ENCODE results near the gene SMIM33. TPM values are rescaled to one million over a fixed set of nuclear protein-coding genes. Genes with fewer than 3 reads are reported as not detected.
"Not testable (repeated sequence)": the region's sequence is repeated elsewhere in the genome, so short reads cannot be mapped to it uniquely, and the experiment has no call there.

Gene SMIM33
- total and polyA plus RNA-seq, 9 donors: 0.05 to 0.16 TPM; not detected in 7

DNA sequence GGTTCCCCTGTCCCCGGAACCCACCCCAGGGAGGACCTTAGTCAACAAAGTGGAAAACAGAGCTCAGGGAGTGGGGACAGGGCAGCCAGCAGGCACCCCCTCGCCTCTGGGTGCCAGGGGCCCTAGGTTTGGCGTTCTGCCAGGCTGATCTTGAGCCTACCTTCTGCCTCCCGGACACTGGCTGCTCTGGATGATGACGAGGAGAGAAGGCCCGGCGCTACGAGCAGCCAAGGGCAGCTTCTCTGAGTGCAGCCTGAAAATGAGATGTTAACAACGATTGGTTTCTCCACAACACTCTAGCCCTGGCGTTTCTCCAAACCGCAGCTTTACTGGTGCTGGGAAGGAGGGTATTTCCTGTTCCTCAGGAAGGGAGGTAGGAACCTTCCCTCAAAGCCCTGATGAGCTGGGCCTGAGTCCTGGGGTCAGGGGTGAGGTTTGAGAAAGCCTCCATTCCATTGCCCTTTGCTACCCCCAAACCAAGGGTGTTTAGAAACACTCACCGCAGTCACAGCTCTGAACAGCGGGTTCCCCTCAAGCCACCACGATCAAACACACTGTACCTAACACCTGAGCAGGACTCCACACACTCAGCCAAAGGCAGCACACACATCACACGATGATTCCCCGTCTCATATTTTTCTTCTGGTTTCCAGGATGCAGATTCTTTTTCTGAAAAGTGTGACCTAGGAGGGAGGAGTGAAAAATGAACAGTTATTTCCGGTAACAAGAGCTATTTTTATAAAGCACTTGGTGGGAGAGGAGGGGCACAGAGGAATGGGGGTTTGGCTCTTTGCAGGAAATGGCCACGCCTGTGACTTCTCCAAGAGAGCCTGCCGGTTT, 11.5 kb downstream of the SMIM33 start, which contains the start of gene STING1:
STING1 (minus strand) TSS at position 709 of the 840 bp plus-strand sequence. CDS start 1,054 bp downstream, outside the sequence.
- Histone ChIP-seq H3K27ac (ENCODE audit: low read length) (peak within 1 kb of the TSS; percentile 98), H3K4me1 (ENCODE audit: control insufficient read depth, insufficient read depth, low read length) (peaks cover 37% of the 10 kb centered on the region), H3K36me3 (ENCODE audit: control insufficient read depth, insufficient read depth, low read length) (peaks cover 30% of the 10 kb centered on the region), H3K4me3 (ENCODE audit: low read length) (peak within 1 kb of the TSS; percentile 59), H3K27me3 (ENCODE audit: control insufficient read depth, insufficient read depth, low read length) (no peaks in the 10 kb centered on the region), H3K9me3 (replicated peaks; ENCODE audit: control insufficient read depth, low read depth, low read length) (no peaks in the 10 kb centered on the region)
- DNase-seq: peak; percentile 94
- 11% methylated on average over 9 of the region's 19 CpGs for WGBS (ENCODE audit: insufficient coverage)

- H3K27me3 ChIP-seq (ENCODE audit: control insufficient read depth, insufficient read depth, low read length); DNase-seq; H3K9me3 ChIP-seq (replicated peaks; ENCODE audit: control insufficient read depth, low read depth, low read length): not testable (repeated sequence)
- H3K36me3 ChIP-seq (ENCODE audit: control insufficient read depth, insufficient read depth, low read length): peaks cover 24% of the 10 kb centered on the region
- peaks cover 37% of the 10 kb centered on the region for H3K4me1 ChIP-seq (ENCODE audit: control insufficient read depth, insufficient read depth, low read length)
- 92% methylated on average over 2 of the region's 6 CpGs for WGBS (ENCODE audit: insufficient coverage)
- H3K4me3 ChIP-seq (ENCODE audit: low read length): peak overlapping the region; percentile 59
- peak overlapping the region; percentile 98 for H3K27ac ChIP-seq (ENCODE audit: low read length)
Observed at GRCh38 chr5:139482890-139483208, 12.0 kb downstream of the SMIM33 start.

DNA sequence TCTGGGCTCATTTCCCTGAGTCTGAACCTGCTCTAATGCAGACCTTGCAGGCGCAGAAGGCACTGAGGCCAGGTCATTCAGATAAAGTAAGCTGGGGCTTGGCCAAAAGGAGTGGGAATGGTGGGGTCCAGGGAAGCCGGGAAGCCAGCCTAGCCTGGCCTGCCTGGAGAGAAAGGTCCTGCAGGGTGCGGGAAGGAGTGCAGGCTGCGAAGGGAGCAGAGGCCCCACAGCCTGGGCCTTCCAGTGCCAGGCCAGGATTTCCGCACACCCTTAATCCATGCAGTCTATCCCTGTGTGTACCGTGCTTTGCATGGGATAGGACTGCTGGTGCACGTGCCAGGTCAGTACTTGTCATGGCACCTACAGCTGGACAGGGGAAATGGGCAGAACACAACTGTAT, 15.4 kb downstream of the SMIM33 start:
- H3K27ac ChIP-seq (ENCODE audit: low read length): no peak overlapping the region
- no peak overlapping the region for H3K4me3 ChIP-seq (ENCODE audit: low read length)
- no peaks in the 10 kb centered on the region for H3K9me3 ChIP-seq (replicated peaks; ENCODE audit: control insufficient read depth, low read depth, low read length)
- H3K4me1 ChIP-seq (ENCODE audit: control insufficient read depth, insufficient read depth, low read length): peaks cover 30% of the 10 kb centered on the region
- 59% methylated on average over 6 of the region's 7 CpGs for WGBS (ENCODE audit: insufficient coverage)
- H3K36me3 ChIP-seq (ENCODE audit: control insufficient read depth, insufficient read depth, low read length): peaks cover under 1% of the 10 kb centered on the region
- no peak for DNase-seq
- H3K27me3 ChIP-seq (ENCODE audit: control insufficient read depth, insufficient read depth, low read length): no peaks in the 10 kb centered on the region

GRCh38 chr5:139488260-139488659, 17.5 kb downstream of the SMIM33 start:
- H3K4me3 ChIP-seq (ENCODE audit: low read length): no peak overlapping the region
- DNase-seq: peak; percentile 75
- peaks cover 20% of the 10 kb centered on the region for H3K4me1 ChIP-seq (ENCODE audit: control insufficient read depth, insufficient read depth, low read length)
- peak overlapping the region; percentile 47 for H3K27ac ChIP-seq (ENCODE audit: low read length)
- H3K9me3 ChIP-seq (replicated peaks; ENCODE audit: control insufficient read depth, low read depth, low read length): no peaks in the 10 kb centered on the region
- no peaks in the 10 kb centered on the region for H3K27me3 ChIP-seq (ENCODE audit: control insufficient read depth, insufficient read depth, low read length)
- H3K36me3 ChIP-seq (ENCODE audit: control insufficient read depth, insufficient read depth, low read length): no peaks in the 10 kb centered on the region
- WGBS (ENCODE audit: insufficient coverage): 63% methylated on average over 2 of the region's 3 CpGs

GRCh38 chr5:139492700-139493192, 21.9 kb downstream of the SMIM33 start:
- 11% methylated on average over 4 of the region's 6 CpGs for WGBS (ENCODE audit: insufficient coverage)
- peak overlapping the region; percentile 21 for H3K27ac ChIP-seq (ENCODE audit: low read length)
- DNase-seq: no peak
- H3K4me1 ChIP-seq (ENCODE audit: control insufficient read depth, insufficient read depth, low read length): peaks cover 13% of the 10 kb centered on the region
- no peaks in the 10 kb centered on the region for H3K9me3 ChIP-seq (replicated peaks; ENCODE audit: control insufficient read depth, low read depth, low read length)
- H3K36me3 ChIP-seq (ENCODE audit: control insufficient read depth, insufficient read depth, low read length): no peaks in the 10 kb centered on the region
- no peak overlapping the region for H3K4me3 ChIP-seq (ENCODE audit: low read length)
- H3K27me3 ChIP-seq (ENCODE audit: control insufficient read depth, insufficient read depth, low read length): no peaks in the 10 kb centered on the region

GRCh38 chr5:139494256-139494655, 23.5 kb downstream of the SMIM33 start:
- Histone ChIP-seq H3K27me3 (ENCODE audit: control insufficient read depth, insufficient read depth, low read length) (no peaks in the 10 kb centered on the region), H3K4me1 (ENCODE audit: control insufficient read depth, insufficient read depth, low read length) (peaks cover 7% of the 10 kb centered on the region), H3K9me3 (replicated peaks; ENCODE audit: control insufficient read depth, low read depth, low read length) (no peaks in the 10 kb centered on the region), H3K36me3 (ENCODE audit: control insufficient read depth, insufficient read depth, low read length) (no peaks in the 10 kb centered on the region), H3K27ac (ENCODE audit: low read length) (no peak overlapping the region), H3K4me3 (ENCODE audit: low read length) (no peak overlapping the region)
- WGBS (ENCODE audit: insufficient coverage): 100% methylated on average over 2 of the region's 3 CpGs
- DNase-seq: no peak

DNA sequence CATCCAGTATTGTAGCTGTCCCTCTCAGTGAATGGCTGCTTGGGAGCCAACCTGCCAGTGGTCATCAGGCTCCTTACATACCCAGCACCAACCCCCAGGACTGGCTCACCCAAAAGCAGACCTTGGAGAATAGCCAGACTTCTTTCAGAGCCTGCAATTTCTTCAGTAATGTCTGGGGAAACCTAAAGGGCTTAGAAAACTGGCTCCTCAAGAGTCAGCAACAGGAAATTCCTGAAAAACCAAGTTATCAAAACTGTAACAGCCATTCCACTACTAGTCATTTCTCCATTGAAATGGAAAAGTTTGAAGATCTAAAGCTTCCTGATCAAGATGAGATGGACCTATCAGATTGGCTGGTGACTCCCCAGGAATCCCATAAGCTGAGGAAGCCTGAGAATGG, 24.0 kb downstream of the SMIM33 start:
- Histone ChIP-seq H3K4me3 (ENCODE audit: low read length) (no peak overlapping the region), H3K36me3 (ENCODE audit: control insufficient read depth, insufficient read depth, low read length) (no peaks in the 10 kb centered on the region), H3K27ac (ENCODE audit: low read length) (no peak overlapping the region), H3K9me3 (replicated peaks; ENCODE audit: control insufficient read depth, low read depth, low read length) (no peaks in the 10 kb centered on the region), H3K27me3 (ENCODE audit: control insufficient read depth, insufficient read depth, low read length) (no peaks in the 10 kb centered on the region), H3K4me1 (ENCODE audit: control insufficient read depth, insufficient read depth, low read length) (peaks cover 7% of the 10 kb centered on the region)
- DNase-seq: no peak

- WGBS (ENCODE audit: insufficient coverage): no CpG with 5 or more reads among the region's 3 CpGs
- DNase-seq: no peak
- H3K9me3 ChIP-seq (replicated peaks; ENCODE audit: control insufficient read depth, low read depth, low read length): no peaks in the 10 kb centered on the region
- no peak overlapping the region for H3K4me3 ChIP-seq (ENCODE audit: low read length)
- H3K27me3 ChIP-seq (ENCODE audit: control insufficient read depth, insufficient read depth, low read length): no peaks in the 10 kb centered on the region
- no peak overlapping the region for H3K27ac ChIP-seq (ENCODE audit: low read length)
- no peaks in the 10 kb centered on the region for H3K36me3 ChIP-seq (ENCODE audit: control insufficient read depth, insufficient read depth, low read length)
- peaks cover 7% of the 10 kb centered on the region for H3K4me1 ChIP-seq (ENCODE audit: control insufficient read depth, insufficient read depth, low read length)
Observed at GRCh38 chr5:139495638-139496435, 25.0 kb downstream of the SMIM33 start.

- Histone ChIP-seq H3K4me3 (ENCODE audit: low read length) (no peak overlapping the region), H3K36me3 (ENCODE audit: control insufficient read depth, insufficient read depth, low read length) (no peaks in the 10 kb centered on the region), H3K27me3 (ENCODE audit: control insufficient read depth, insufficient read depth, low read length) (peaks cover 3% of the 10 kb centered on the region), H3K4me1 (ENCODE audit: control insufficient read depth, insufficient read depth, low read length) (peaks cover 2% of the 10 kb centered on the region), H3K9me3 (replicated peaks; ENCODE audit: control insufficient read depth, low read depth, low read length) (no peaks in the 10 kb centered on the region), H3K27ac (ENCODE audit: low read length) (no peak overlapping the region)
- WGBS (ENCODE audit: insufficient coverage): 63% methylated on average over 1 of the region's 4 CpGs
- no peak for DNase-seq
Observed at GRCh38 chr5:139501381-139501780, 30.6 kb downstream of the SMIM33 start.
